ENCODE measurements around the gene TRMU. TPM values are rescaled to one million over a fixed set of nuclear protein-coding genes. Genes with fewer than 3 reads are reported as not detected.

The TRMU gene
- total RNA-seq, 6 experiments from 2014 or later: 17.2 to 24.2 (median 19.9) TPM

- no peak overlapping the region for H3K4me3 ChIP-seq
- peak in 1 of 3 donors; percentile 27 for DNase-seq
- no peaks in the 10 kb centered on the region for H3K27me3 ChIP-seq
- intact Hi-C loops (cut with DNase I): loop anchor here in 1 of 2 donors (10.0 kb wide), 1 partner anchor 334 kb away; no protein-coding TSS in a partner anchor
- no peaks in the 10 kb centered on the region for H3K4me1 ChIP-seq
- no peak for TF ChIP-seq CTCF (IDR thresholded peaks at IDR 0.05)
- H3K36me3 ChIP-seq: no peaks in the 10 kb centered on the region
- WGBS (ENCODE audit: insufficient coverage, low coverage, low lambda C conversion rate, missing lambda C conversion rate): 94% methylated on average over 3 of the region's 11 CpGs
- no peak overlapping the region for H3K27ac ChIP-seq
- no peaks in the 10 kb centered on the region for H3K9me3 ChIP-seq
- ATAC-seq: no peak
These were observed 6.7 kb upstream of the TRMU start for GRCh38 chr22:46328797-46329196.

- no peak for ATAC-seq
- WGBS (ENCODE audit: insufficient coverage, low coverage, low lambda C conversion rate, missing lambda C conversion rate): no CpG with 5 or more reads among the region's 8 CpGs
- intact Hi-C loops (cut with DNase I): loop anchor here in 1 of 2 donors (10.0 kb wide), 1 partner anchor 335 kb away; no protein-coding TSS in a partner anchor
These were observed 5.9 kb upstream of the TRMU start for GRCh38 chr22:46329616-46330015.

GRCh38 chr22:46330426-46330825 lies 5.1 kb upstream of the TRMU start:
- TF ChIP-seq POLR2A (IDR thresholded peaks at IDR 0.05) (no peak), CTCF (IDR thresholded peaks at IDR 0.05) (no peak)
- Histone ChIP-seq H3K27me3 (no peaks in the 10 kb centered on the region), H3K9me3 (no peaks in the 10 kb centered on the region), H3K36me3 (no peaks in the 10 kb centered on the region), H3K4me3 (no peak overlapping the region), H3K27ac (no peak overlapping the region), H3K4me1 (peaks cover 0 to 5% (median 0%) of the 10 kb centered on the region in 4 donors)
- no peak for ATAC-seq
- WGBS (ENCODE audit: insufficient coverage, low coverage, low lambda C conversion rate, missing lambda C conversion rate): 98% methylated on average over 4 of the region's 4 CpGs
- intact Hi-C loops (cut with DNase I): no loop called here
- DNase-seq: peak in 1 of 3 donors; percentile 20

More at GRCh38 chr22:46329616-46330015, 5.9 kb upstream of the TRMU start:
- H3K36me3 ChIP-seq: no peaks in the 10 kb centered on the region
- H3K4me3 ChIP-seq: no peak overlapping the region
- no peaks in the 10 kb centered on the region for H3K9me3 ChIP-seq
- peaks cover 0 to under 1% (median 0%) of the 10 kb centered on the region in 4 donors for H3K4me1 ChIP-seq
- TF ChIP-seq POLR2A (IDR thresholded peaks at IDR 0.05): no peak
- no peak for TF ChIP-seq CTCF (IDR thresholded peaks at IDR 0.05)
- no peaks in the 10 kb centered on the region for H3K27me3 ChIP-seq
- H3K27ac ChIP-seq: no peak overlapping the region
- peak in 1 of 3 donors; percentile 32 for DNase-seq

GRCh38 chr22:46331496-46331895 lies 4.0 kb upstream of the TRMU start:
- DNase-seq (peak in 1 of 3 donors; percentile 37), ATAC-seq (no peak)
- TF ChIP-seq POLR2A (IDR thresholded peaks at IDR 0.05): no peak
- no peak for TF ChIP-seq CTCF (IDR thresholded peaks at IDR 0.05)
- no peak overlapping the region for H3K27ac ChIP-seq
- H3K4me3 ChIP-seq: no peak overlapping the region
- no peaks in the 10 kb centered on the region for H3K36me3 ChIP-seq
- H3K9me3 ChIP-seq: no peaks in the 10 kb centered on the region
- peaks cover 0 to 5% (median 0%) of the 10 kb centered on the region in 4 donors for H3K4me1 ChIP-seq
- WGBS (ENCODE audit: insufficient coverage, low coverage, low lambda C conversion rate, missing lambda C conversion rate): 90% methylated on average over 2 of the region's 23 CpGs
- intact Hi-C loops (cut with DNase I): no loop called here
- no peaks in the 10 kb centered on the region for H3K27me3 ChIP-seq
